Activated effector memory CD4-positive, alpha-beta T cell treated with anti-CD3 and anti-CD28 coated beads, Interleukin-2, amount 50 U/mL, for 16 hours (primary cell): Measurements from ENCODE around the gene CABCOCO1.
"Not testable (repeated sequence)": the region's sequence is repeated elsewhere in the genome, so short reads cannot be mapped to it uniquely, and the experiment has no call there.

Experiments used
- DNase-seq: peaks from one replicate; pipeline ENCODE4 v3.0.0-alpha.2; 2020

The CABCOCO1 gene

GRCh38 chr10:61643316-61643751, 19.4 kb upstream of the CABCOCO1 start:
- DNase-seq = no peak

GRCh38 chr10:61653699-61654098, 9.0 kb upstream of the CABCOCO1 start:
- no peak for DNase-seq

- no peak for DNase-seq
These were observed 7.3 kb upstream of the CABCOCO1 start for GRCh38 chr10:61655335-61655851.

GRCh38 chr10:61663466-61663865, 737 bp downstream of the CABCOCO1 start:
- DNase-seq = no peak

- no peak for DNase-seq
These were observed 2.3 kb downstream of the CABCOCO1 start for GRCh38 chr10:61664985-61665384.

- DNase-seq = no peak
These were observed 6.5 kb downstream of the CABCOCO1 start for GRCh38 chr10:61669161-61669725.

GRCh38 chr10:61669849-61670248, 7.1 kb downstream of the CABCOCO1 start:
- DNase-seq = no peak

GRCh38 chr10:61673360-61673759, 10.6 kb downstream of the CABCOCO1 start:
- DNase-seq = no peak

- no peak for DNase-seq
These were observed 19.6 kb downstream of the CABCOCO1 start for GRCh38 chr10:61682323-61682722.

GRCh38 chr10:61683319-61683718, 20.6 kb downstream of the CABCOCO1 start:
- no peak for DNase-seq

GRCh38 chr10:61684894-61685507, 22.3 kb downstream of the CABCOCO1 start:
- DNase-seq = no peak

- no peak for DNase-seq
These were observed 26.0 kb downstream of the CABCOCO1 start for GRCh38 chr10:61688551-61689308.

GRCh38 chr10:61691667-61692066, 28.9 kb downstream of the CABCOCO1 start:
- DNase-seq = not testable (repeated sequence)

- DNase-seq = no peak
These were observed 29.8 kb downstream of the CABCOCO1 start for GRCh38 chr10:61692447-61693010.

- DNase-seq = no peak
These were observed 36.4 kb downstream of the CABCOCO1 start for GRCh38 chr10:61698968-61699655.

GRCh38 chr10:61701055-61701705, 38.5 kb downstream of the CABCOCO1 start:
- DNase-seq = no peak

- no peak for DNase-seq
These were observed 39.0 kb downstream of the CABCOCO1 start for GRCh38 chr10:61701706-61702105.

GRCh38 chr10:61702584-61702983, 39.9 kb downstream of the CABCOCO1 start:
- no peak for DNase-seq

- DNase-seq = no peak
These were observed 42.4 kb downstream of the CABCOCO1 start for GRCh38 chr10:61705022-61705613.

- DNase-seq = no peak
These were observed 46.1 kb downstream of the CABCOCO1 start for GRCh38 chr10:61708846-61709245.

GRCh38 chr10:61712105-61712504, 49.4 kb downstream of the CABCOCO1 start:
- DNase-seq = not testable (repeated sequence)

GRCh38 chr10:61719475-61719874, 56.7 kb downstream of the CABCOCO1 start:
- not testable (repeated sequence) for DNase-seq
